Neural crest cell (in vitro differentiated cells): ENCODE data around the gene TMOD3. TPM values are rescaled to one million over a fixed set of nuclear protein-coding genes. Genes with fewer than 3 reads are reported as not detected.

ENCODE experiments used
- DNase-seq: peaks from one replicate; pipeline ENCODE4 v3.0.0; 2021; ENCODE audit warnings: low read depth, mixed read lengths, low spot score
- H3K27ac Mint-ChIP-seq: one replicate; pipeline ENCODE4 v1.8.0; 2021; ENCODE audit warnings: mild to moderate bottlenecking, mixed read lengths; ENCODE audit not compliant: unreplicated experiment
- H3K27me3 Mint-ChIP-seq: 2 replicates; pipeline ENCODE4 v1.8.0; 2021; ENCODE audit warnings: low read depth, mild to moderate bottlenecking, mixed read lengths
- H3K36me3 Mint-ChIP-seq: 2 replicates; pipeline ENCODE4 v1.8.0; 2021; ENCODE audit warnings: low read depth, mild to moderate bottlenecking, mixed read lengths
- H3K4me1 Mint-ChIP-seq: 2 replicates; pipeline ENCODE4 v1.8.0; 2021; ENCODE audit warnings: mixed read lengths
- H3K4me3 Mint-ChIP-seq: one replicate; pipeline ENCODE4 v1.8.0; 2021; ENCODE audit warnings: mild to moderate bottlenecking, mixed read lengths
- H3K9me3 Mint-ChIP-seq: 2 replicates; pipeline ENCODE4 v1.8.0; 2021; ENCODE audit warnings: mixed read lengths
- total RNA-seq: library from RNA; stranded (reverse); gene quantifications from 2 replicates; pipeline ENCODE4 v1.2.1, GENCODE V29; 2021
- TF ChIP-seq, protein P1 (sequence below): fragments of 200-600 bp; sonication (generic); conservative IDR thresholded peaks from 2 replicates; pipeline ENCODE4 v1.5.0; 2021; ENCODE audit warnings: antibody characterized with exemption, mild to moderate bottlenecking

The TMOD3 gene
- total RNA-seq, 1 donor from 2014 or later = 29.3 TPM

GRCh38 chr15:51814606-51815005 is 14.8 kb upstream of the TMOD3 start:
- Mint-ChIP-seq H3K27ac (no peak overlapping the region), H3K4me3 (no peak overlapping the region), H3K36me3 (peaks cover 14% of the 10 kb centered on the region), H3K9me3 (peaks cover 6% of the 10 kb centered on the region), H3K4me1 (peaks cover 6% of the 10 kb centered on the region), H3K27me3 (no peaks in the 10 kb centered on the region)
- no peak for DNase-seq
- TF ChIP-seq, protein P1, sequence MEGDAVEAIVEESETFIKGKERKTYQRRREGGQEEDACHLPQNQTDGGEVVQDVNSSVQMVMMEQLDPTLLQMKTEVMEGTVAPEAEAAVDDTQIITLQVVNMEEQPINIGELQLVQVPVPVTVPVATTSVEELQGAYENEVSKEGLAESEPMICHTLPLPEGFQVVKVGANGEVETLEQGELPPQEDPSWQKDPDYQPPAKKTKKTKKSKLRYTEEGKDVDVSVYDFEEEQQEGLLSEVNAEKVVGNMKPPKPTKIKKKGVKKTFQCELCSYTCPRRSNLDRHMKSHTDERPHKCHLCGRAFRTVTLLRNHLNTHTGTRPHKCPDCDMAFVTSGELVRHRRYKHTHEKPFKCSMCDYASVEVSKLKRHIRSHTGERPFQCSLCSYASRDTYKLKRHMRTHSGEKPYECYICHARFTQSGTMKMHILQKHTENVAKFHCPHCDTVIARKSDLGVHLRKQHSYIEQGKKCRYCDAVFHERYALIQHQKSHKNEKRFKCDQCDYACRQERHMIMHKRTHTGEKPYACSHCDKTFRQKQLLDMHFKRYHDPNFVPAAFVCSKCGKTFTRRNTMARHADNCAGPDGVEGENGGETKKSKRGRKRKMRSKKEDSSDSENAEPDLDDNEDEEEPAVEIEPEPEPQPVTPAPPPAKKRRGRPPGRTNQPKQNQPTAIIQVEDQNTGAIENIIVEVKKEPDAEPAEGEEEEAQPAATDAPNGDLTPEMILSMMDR = no peak

DNA sequence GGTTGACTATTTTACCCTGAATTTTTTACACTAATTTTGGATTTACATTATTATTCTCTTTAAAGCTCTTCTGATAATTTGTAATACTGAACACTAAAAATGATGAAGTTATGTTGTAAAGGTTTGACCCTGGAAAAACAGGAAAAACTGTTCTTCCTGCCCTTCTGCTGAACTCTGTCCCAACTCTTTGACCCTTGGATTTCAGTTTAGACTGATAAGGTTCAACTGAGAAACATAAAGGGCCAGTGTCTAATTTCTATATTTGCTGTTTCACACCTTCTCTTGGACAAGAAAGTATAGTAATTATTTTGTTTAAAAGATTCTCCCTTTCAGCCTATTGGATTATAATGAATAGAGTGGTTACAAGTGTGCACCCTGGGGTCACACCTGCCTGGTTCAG is 12.8 kb upstream of the TMOD3 start:
- Mint-ChIP-seq H3K27ac (no peak overlapping the region), H3K9me3 (peaks cover 12% of the 10 kb centered on the region), H3K27me3 (no peaks in the 10 kb centered on the region), H3K4me3 (no peak overlapping the region), H3K4me1 (peaks cover 6% of the 10 kb centered on the region), H3K36me3 (peaks cover 28% of the 10 kb centered on the region)
- DNase-seq = no peak
- TF ChIP-seq, protein P1 = no peak

DNA sequence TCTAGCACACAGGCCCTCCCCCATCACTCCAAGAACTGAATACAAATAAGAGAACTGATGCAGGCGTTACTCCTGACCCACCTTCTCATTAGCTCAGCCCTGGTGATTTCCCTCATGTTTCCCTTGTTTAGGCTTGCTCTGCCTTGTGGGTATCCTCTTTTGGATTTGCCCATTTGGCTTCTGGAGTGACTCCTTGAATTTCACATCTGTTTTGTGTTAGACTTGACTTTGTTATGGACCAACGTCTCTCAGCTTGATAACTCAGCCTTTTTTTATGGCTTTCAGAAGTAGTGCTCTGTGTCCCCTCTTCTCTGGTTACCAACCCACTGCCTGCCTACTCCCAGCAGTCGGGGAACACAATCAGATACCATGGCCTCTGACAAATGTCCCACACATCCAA is 11.3 kb upstream of the TMOD3 start:
- H3K4me3 Mint-ChIP-seq = no peak overlapping the region
- no peak for DNase-seq
- H3K36me3 Mint-ChIP-seq = peaks cover 27% of the 10 kb centered on the region
- no peaks in the 10 kb centered on the region for H3K27me3 Mint-ChIP-seq
- H3K4me1 Mint-ChIP-seq = peaks cover 6% of the 10 kb centered on the region
- TF ChIP-seq, protein P1 = no peak
- H3K27ac Mint-ChIP-seq = no peak overlapping the region
- peaks cover 12% of the 10 kb centered on the region for H3K9me3 Mint-ChIP-seq

DNA sequence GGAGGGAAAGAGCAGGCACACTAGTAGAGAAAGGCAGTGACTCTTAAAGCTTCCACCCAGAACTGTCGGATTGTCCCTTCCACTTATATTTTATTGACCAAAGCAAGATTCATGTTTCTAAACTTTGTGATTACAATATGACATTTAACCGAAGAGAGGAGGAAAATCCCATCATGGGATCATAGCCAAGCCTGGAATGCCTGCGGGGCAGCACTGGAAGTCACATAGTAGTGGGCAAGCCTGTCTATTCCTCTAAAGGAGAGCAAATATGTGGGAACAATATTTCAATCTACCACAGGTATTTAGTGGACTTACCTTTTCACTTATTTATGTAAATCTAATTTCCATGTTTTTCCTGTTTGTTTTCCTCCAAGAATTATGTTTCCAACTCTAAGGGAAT is 3.8 kb upstream of the TMOD3 start:
- H3K36me3 Mint-ChIP-seq = peaks cover 6% of the 10 kb centered on the region
- H3K27ac Mint-ChIP-seq = no peak overlapping the region
- TF ChIP-seq, protein P1 = no peak
- peak overlapping the region; percentile 14 for H3K4me3 Mint-ChIP-seq
- peaks cover 3% of the 10 kb centered on the region for H3K27me3 Mint-ChIP-seq
- peaks cover under 1% of the 10 kb centered on the region for H3K9me3 Mint-ChIP-seq
- no peak for DNase-seq
- peaks cover 6% of the 10 kb centered on the region for H3K4me1 Mint-ChIP-seq

GRCh38 chr15:51828621-51829375 is 655 bp upstream of the TMOD3 start:
- Mint-ChIP-seq H3K4me3 (peak overlapping the region; percentile 91), H3K9me3 (no peaks in the 10 kb centered on the region), H3K27ac (no peak overlapping the region), H3K4me1 (peaks cover 21% of the 10 kb centered on the region), H3K27me3 (peaks cover 3% of the 10 kb centered on the region), H3K36me3 (no peaks in the 10 kb centered on the region)
- DNase-seq = no peak
- TF ChIP-seq, protein P1 = no peak
